ENCODE results near the gene EFNA3. TPM values are rescaled to one million over a fixed set of nuclear protein-coding genes. Genes with fewer than 3 reads are reported as not detected.
A peak's percentile ranks its signal among the peaks of the same experiment; 100 is the strongest.
"Not testable (repeated sequence)": the region's sequence is repeated elsewhere in the genome, so short reads cannot be mapped to it uniquely, and the experiment has no call there.

EFNA3 gene
- total RNA-seq, 1 donor, result 4.8 TPM

GRCh38 chr1:155107309-155108264, 28.9 kb downstream of the EFNA3 start:
- no peak for DNase-seq (ENCODE audit: low read depth in 2 of 3, low spot score in 2 of 3)

GRCh38 chr1:155108296-155108695, 29.7 kb downstream of the EFNA3 start:
- no peak for DNase-seq (ENCODE audit: low read depth in 2 of 3, low spot score in 2 of 3)

GRCh38 chr1:155110381-155110780, 31.7 kb downstream of the EFNA3 start:
- DNase-seq (ENCODE audit: low read depth in 2 of 3, low spot score in 2 of 3), result no peak

GRCh38 chr1:155110826-155111225, 32.2 kb downstream of the EFNA3 start:
- DNase-seq (ENCODE audit: low read depth in 2 of 3, low spot score in 2 of 3), result peak in 2 of 3 donors; percentile 40 to 78

- no peak for DNase-seq (ENCODE audit: low read depth in 2 of 3, low spot score in 2 of 3)
Observed at GRCh38 chr1:155113450-155113980, 34.9 kb downstream of the EFNA3 start.

DNA sequence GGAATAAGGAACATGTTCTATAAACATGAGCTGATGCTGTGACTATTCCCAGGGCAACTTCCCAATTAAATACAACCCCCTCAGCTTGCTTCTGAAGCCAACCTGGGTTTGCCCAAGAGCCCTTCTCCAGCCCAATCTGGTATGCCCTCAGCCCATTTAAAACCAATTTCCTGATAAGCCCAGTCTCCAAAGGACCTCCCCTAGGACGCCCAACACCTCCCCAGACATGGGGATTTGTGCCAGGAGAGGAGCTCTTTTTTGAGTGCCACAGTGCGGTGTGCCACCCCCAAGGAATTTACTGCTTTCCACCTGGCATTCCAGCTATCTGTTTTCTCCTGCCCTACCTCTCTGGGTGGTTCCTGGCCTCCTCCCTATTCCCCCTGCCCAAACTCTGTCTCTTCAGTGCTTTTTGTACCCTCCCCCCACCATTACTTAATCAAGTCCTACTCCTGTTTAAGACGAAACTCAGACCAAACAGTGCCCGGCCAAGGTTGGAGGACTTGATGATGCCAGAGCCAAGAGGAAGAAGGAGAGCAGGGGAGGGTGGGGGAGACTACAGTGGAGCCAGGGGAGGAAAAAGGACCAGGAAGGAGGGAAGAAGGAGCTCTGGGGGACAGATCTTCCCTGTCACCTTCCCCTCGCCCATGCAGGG, 37.6 kb downstream of the EFNA3 start:
- DNase-seq (ENCODE audit: low read depth in 2 of 3, low spot score in 2 of 3), result no peak

DNA sequence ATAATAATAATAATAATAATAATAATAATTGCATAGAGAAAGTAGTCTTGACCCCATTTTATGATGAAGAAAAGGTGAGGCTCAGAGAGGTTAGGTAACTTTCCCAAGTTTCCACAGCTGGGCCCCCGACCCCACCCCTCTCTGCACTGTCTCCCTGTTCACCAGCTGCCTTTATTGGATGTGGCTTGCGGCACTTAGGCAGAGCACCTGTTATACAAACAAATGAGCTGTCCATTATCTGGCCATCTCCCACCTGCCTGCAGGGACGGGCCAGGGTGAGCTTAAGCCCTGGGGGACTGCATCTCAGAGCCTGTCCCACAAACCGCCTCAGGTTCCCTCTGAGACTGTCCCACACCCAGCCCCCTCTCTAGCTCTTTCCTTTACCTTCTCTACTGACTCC, 39.0 kb downstream of the EFNA3 start:
- no peak for DNase-seq (ENCODE audit: low read depth in 2 of 3, low spot score in 2 of 3)

GRCh38 chr1:155118090-155118489, 39.5 kb downstream of the EFNA3 start:
- not testable (repeated sequence) for DNase-seq (ENCODE audit: low read depth in 2 of 3, low spot score in 2 of 3)

DNA sequence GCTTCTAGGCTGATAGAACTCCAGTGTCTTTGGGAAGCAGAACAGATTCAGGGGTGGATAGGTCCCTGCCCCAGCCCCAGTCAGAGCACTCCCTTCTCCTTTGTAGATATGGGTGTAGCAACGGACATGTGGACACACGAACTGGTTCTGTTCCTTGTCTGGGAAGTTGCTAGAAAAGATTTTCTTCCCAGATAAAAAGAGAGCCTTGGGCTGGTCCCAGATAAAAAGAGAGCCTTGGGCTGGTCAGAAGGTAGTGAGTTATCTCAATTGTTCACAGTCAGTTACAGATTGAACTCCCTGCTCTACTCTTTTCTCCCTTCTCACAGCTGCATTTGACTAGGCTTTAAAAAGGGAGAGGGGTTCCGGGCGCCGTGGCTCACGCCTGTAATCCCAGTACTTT, 41.6 kb downstream of the EFNA3 start:
- no peak for DNase-seq (ENCODE audit: low read depth in 2 of 3, low spot score in 2 of 3)

DNA sequence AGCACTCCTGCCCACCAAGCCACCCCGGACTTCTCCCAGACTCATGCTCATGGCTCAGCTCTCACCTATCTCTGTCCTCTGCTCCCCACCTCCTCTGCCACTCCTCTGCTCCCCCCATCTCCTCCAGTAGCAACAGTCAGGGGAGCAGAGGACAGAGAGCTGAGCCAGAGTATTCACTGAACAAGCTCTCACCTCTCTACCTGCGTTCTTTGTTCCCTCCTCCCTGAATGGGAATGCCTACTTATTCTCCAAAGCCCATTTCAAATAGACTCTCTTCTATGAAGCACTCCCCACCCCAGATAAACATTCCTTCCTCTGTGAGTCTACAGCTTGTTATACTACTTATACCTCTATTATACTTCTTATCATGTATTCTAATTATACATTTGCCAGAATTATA, 42.6 kb downstream of the EFNA3 start:
- no peak for DNase-seq (ENCODE audit: low read depth in 2 of 3, low spot score in 2 of 3)

- no peak for DNase-seq (ENCODE audit: low read depth in 2 of 3, low spot score in 2 of 3)
Observed at GRCh38 chr1:155122308-155122707, 43.7 kb downstream of the EFNA3 start.

- no peak for DNase-seq (ENCODE audit: low read depth in 2 of 3, low spot score in 2 of 3)
Observed at GRCh38 chr1:155123801-155124200, 45.2 kb downstream of the EFNA3 start.

- no peak for DNase-seq (ENCODE audit: low read depth in 2 of 3, low spot score in 2 of 3)
Observed at GRCh38 chr1:155124503-155125463, 46.1 kb downstream of the EFNA3 start.

- no peak for DNase-seq (ENCODE audit: low read depth in 2 of 3, low spot score in 2 of 3)
Observed at GRCh38 chr1:155125511-155125945, 46.9 kb downstream of the EFNA3 start.

DNA sequence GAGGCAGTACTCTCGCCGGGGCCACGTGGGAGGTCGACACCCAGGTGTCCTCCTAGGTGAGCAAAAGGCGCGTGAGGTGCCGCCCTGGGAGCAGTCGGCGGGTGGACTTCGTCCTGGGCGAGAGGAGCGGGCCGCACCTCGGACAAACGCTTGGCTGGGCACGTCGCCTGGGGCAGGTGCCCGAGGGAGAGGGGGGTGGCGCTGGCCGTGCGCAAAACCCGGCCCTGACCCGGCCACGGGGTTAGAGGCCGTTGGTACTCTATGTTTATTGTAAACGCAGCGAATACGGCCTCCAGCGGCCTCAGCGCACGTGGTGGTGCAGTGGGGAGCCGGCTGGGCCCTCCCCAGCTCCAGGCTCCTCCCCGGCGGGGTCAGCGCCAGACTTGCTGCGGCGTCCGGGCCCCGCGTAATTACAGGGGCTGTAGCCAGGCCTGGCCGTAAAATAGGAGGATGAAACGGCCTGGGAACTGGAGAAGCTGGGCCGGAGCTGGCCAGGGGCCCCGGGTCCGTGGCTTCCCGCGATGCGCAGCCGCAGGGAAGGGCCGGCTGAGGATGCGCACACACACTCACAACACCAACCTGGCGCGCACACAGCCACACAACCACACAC, 47.4 kb downstream of the EFNA3 start:
- DNase-seq (ENCODE audit: low read depth in 2 of 3, low spot score in 2 of 3), result no peak

- peak in 1 of 3 donors; percentile 69 for DNase-seq (ENCODE audit: low read depth in 2 of 3, low spot score in 2 of 3)
Observed at GRCh38 chr1:155126556-155127104, 48.0 kb downstream of the EFNA3 start.

GRCh38 chr1:155127105-155127966, 48.7 kb downstream of the EFNA3 start, which contains the start of gene EFNA1:
Gene EFNA1, plus strand, starts transcription at chr1:155127876. Its CDS starts 102 bp downstream, at chr1:155127978.
- peak in 1 of 3 donors; percentile 48 for DNase-seq (ENCODE audit: low read depth in 2 of 3, low spot score in 2 of 3)

DNA sequence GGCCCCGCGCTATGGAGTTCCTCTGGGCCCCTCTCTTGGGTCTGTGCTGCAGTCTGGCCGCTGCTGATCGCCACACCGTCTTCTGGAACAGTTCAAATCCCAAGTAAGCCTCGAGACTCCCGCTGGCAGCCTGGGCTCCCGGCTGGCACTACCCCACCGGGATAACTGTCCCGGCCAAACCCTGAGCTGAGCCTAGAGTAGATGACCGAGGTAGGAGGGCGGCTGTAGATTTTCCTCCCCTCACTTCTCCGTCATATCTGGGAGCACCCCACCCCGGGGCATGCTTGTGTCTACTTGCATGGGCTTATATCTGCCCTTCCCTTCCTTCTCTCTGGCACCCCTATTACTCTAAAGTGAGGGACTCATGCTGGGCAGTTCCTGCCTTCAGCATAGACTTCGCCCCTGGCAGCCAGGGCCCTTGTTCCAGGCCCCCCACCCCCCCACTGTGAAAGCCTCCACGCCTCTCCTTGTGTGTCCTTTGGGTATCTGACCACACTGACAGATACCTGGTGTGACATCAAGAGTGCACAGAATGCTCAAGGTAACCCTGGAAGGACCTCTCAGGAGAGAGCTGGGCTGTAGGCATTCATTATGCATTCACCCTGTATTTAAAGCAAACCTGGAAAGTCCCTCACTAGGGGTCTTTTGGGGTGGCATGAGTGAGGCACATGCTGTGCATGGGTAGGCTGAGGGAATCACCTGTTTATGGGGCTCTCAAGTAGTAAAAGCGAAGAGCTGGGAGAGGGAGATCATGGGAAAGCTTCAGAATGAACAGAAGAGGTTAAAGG, 49.5 kb downstream of the EFNA3 start:
- DNase-seq (ENCODE audit: low read depth in 2 of 3, low spot score in 2 of 3), result no peak

All from hematopoietic multipotent progenitor cell (in vitro differentiated cells).